ENCODE results near the gene ST6GALNAC2. TPM values are rescaled to one million over a fixed set of nuclear protein-coding genes. Genes with fewer than 3 reads are reported as not detected.
"Not testable (repeated sequence)": the region's sequence is repeated elsewhere in the genome, so short reads cannot be mapped to it uniquely, and the experiment has no call there.

The ST6GALNAC2 gene
- total RNA-seq, 4 donors from 2014 or later: 8.7 to 17.8 (median 13.3) TPM

DNA sequence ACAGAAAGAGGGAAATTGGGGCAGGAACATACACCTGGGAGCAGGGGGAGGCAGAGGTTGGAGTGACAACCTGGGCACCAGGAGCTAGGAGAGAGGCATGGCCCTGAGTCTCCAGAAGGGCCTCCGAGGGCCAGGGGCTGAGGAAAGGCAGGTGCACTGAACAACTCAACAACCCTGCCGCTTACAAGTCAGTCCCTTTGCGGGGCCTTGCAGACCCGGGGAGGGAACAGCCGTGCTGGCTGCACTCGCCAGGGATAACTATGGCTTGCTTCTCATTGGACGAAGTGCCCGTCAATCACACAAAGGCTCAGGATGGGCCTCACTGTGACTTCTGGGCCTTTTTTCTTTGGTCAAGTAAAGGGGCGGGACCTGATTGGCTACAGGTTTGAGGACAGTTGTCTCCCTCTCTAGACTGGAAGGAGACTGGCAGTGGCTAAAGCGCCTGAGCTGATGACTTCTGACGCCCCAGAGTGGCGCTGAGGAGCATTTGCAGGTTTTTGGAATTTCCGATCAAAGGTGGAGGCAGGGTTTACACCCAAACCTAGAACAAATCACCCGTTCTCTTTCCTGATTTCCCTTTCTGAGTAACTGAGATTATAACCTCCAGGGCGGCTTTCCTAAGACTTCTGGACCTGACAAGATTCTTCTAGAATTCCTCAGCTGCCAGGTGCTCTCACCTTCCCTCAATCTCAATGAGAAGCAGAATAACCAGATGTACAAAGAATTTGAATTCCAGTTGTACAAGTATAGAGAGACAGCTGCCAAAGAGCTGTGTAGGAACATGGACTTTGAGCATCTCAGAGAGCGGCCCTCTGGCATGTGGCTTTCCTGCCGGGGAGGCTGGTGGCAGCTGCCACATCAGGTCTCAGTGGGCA is 27.6 kb upstream of the ST6GALNAC2 start:
- no peak for DNase-seq (ENCODE audit: extremely low spot score)
- H3K4me1 ChIP-seq: no peaks in the 10 kb centered on the region
- intact Hi-C loops (cut with DNase I): no loop called here

DNA sequence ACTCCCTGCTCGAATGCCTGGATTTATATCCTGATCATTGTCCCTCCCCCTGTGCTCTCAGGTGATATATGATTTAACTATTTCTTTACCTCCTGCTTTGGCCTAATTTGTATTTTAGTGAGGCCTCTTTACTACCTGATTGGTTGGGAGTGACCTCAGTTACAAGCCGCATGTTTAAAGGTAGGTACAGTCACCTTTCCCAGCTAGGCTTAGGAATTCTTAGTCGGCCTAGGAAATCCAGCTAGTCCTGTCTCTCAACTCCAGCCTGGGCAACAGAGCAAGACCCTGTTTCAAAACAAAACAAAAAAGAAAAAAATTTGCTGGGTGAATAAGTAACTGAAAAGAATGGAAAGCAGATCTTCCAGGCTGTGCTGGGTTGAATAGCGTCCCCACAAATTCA is 26.8 kb upstream of the ST6GALNAC2 start:
- H3K9me3 ChIP-seq: no peaks in the 10 kb centered on the region
- no peaks in the 10 kb centered on the region for H3K36me3 ChIP-seq
- TF ChIP-seq POLR2AphosphoS5 (IDR thresholded peaks at IDR 0.05) (no peak), EP300 (IDR thresholded peaks at IDR 0.05) (no peak), POLR2A (IDR thresholded peaks at IDR 0.05; ENCODE audit: low read depth) (no peak)
- TF ChIP-seq, protein P1, sequence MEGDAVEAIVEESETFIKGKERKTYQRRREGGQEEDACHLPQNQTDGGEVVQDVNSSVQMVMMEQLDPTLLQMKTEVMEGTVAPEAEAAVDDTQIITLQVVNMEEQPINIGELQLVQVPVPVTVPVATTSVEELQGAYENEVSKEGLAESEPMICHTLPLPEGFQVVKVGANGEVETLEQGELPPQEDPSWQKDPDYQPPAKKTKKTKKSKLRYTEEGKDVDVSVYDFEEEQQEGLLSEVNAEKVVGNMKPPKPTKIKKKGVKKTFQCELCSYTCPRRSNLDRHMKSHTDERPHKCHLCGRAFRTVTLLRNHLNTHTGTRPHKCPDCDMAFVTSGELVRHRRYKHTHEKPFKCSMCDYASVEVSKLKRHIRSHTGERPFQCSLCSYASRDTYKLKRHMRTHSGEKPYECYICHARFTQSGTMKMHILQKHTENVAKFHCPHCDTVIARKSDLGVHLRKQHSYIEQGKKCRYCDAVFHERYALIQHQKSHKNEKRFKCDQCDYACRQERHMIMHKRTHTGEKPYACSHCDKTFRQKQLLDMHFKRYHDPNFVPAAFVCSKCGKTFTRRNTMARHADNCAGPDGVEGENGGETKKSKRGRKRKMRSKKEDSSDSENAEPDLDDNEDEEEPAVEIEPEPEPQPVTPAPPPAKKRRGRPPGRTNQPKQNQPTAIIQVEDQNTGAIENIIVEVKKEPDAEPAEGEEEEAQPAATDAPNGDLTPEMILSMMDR (IDR thresholded peaks at IDR 0.05): no peak
- intact Hi-C loops (cut with DNase I): no loop called here
- WGBS: 88% methylated on average over 4 of the region's 4 CpGs
- H3K27ac ChIP-seq (replicated peaks in 1 of 4): no peak overlapping the region
- no peak for DNase-seq (ENCODE audit: extremely low spot score)
- H3K4me3 ChIP-seq: no peak overlapping the region
- H3K4me1 ChIP-seq: no peaks in the 10 kb centered on the region
- no peaks in the 10 kb centered on the region for H3K27me3 ChIP-seq

More for the DNA sequence above, 27.6 kb upstream of the ST6GALNAC2 start:
- no peaks in the 10 kb centered on the region for H3K27me3 ChIP-seq
- TF ChIP-seq EP300 (IDR thresholded peaks at IDR 0.05) (no peak), POLR2AphosphoS5 (IDR thresholded peaks at IDR 0.05) (no peak), POLR2A (IDR thresholded peaks at IDR 0.05; ENCODE audit: low read depth) (no peak)
- TF ChIP-seq, protein P1 (IDR thresholded peaks at IDR 0.05): no peak
- no peak overlapping the region for H3K27ac ChIP-seq (replicated peaks in 1 of 4)
- no peaks in the 10 kb centered on the region for H3K9me3 ChIP-seq
- H3K4me3 ChIP-seq: no peak overlapping the region
- no peaks in the 10 kb centered on the region for H3K36me3 ChIP-seq
- WGBS: 84% methylated on average over 17 of the region's 17 CpGs

- TF ChIP-seq EP300 (IDR thresholded peaks at IDR 0.05): no peak
- TF ChIP-seq POLR2A (IDR thresholded peaks at IDR 0.05; ENCODE audit: low read depth): no peak
- TF ChIP-seq, protein P1 (IDR thresholded peaks at IDR 0.05): no peak
- TF ChIP-seq POLR2AphosphoS5 (IDR thresholded peaks at IDR 0.05): no peak
- intact Hi-C loops (cut with DNase I): no loop called here
- Histone ChIP-seq H3K27me3 (no peaks in the 10 kb centered on the region), H3K27ac (replicated peaks in 1 of 4) (no peak overlapping the region), H3K36me3 (no peaks in the 10 kb centered on the region), H3K9me3 (no peaks in the 10 kb centered on the region), H3K4me3 (no peak overlapping the region), H3K4me1 (no peaks in the 10 kb centered on the region)
- WGBS: 71% methylated on average over 3 of the region's 4 CpGs
- DNase-seq (ENCODE audit: extremely low spot score): no peak
These were observed 26.1 kb upstream of the ST6GALNAC2 start for GRCh38 chr17:76611758-76612157.

GRCh38 chr17:76611080-76611749 is 25.6 kb upstream of the ST6GALNAC2 start:
- DNase-seq (ENCODE audit: extremely low spot score); intact Hi-C loops (cut with DNase I): not testable (repeated sequence)

DNA sequence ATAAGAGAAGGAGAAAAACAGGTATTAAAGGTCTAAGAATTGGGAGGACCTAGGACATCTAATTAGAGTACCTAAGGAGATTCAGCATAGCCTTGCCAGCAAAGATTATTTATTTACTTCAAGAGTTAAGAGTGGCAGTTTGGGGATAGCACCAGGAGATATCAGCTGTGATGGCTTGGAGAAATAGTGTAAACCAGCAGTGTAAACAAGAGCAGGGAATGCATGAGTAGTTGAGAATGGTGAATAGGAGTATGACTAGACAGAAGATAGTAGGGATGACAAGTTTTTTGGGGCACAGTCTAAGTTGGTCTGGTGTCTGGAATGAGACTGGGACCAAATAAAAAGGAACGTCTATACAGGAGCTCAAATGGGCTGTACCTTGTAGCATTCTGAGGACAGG is 21.0 kb upstream of the ST6GALNAC2 start:
- DNase-seq (ENCODE audit: extremely low spot score); H3K4me1 ChIP-seq; H3K27me3 ChIP-seq; H3K36me3 ChIP-seq; intact Hi-C loops (cut with DNase I); H3K27ac ChIP-seq (replicated peaks in 1 of 4); H3K9me3 ChIP-seq; H3K4me3 ChIP-seq: not testable (repeated sequence)
- WGBS: 61% methylated on average over 1 of the region's 1 CpG

More at GRCh38 chr17:76611080-76611749, 25.6 kb upstream of the ST6GALNAC2 start:
- not testable (repeated sequence) for H3K9me3 ChIP-seq; H3K27me3 ChIP-seq; H3K36me3 ChIP-seq; H3K4me1 ChIP-seq; H3K27ac ChIP-seq (replicated peaks in 1 of 4); H3K4me3 ChIP-seq
- WGBS: 70% methylated on average over 13 of the region's 13 CpGs

Data from esophagus muscularis mucosa (tissue), 4 donors.